Measurements from ENCODE around the gene MAPK9.
A peak's percentile ranks its signal among the peaks of the same experiment; 100 is the strongest.
"Not testable (repeated sequence)": the region's sequence is repeated elsewhere in the genome, so short reads cannot be mapped to it uniquely, and the experiment has no call there.

Gene MAPK9

GRCh38 chr5:180222056-180222455 lies 69.8 kb downstream of the MAPK9 start:
- DNase-seq = no peak

DNA sequence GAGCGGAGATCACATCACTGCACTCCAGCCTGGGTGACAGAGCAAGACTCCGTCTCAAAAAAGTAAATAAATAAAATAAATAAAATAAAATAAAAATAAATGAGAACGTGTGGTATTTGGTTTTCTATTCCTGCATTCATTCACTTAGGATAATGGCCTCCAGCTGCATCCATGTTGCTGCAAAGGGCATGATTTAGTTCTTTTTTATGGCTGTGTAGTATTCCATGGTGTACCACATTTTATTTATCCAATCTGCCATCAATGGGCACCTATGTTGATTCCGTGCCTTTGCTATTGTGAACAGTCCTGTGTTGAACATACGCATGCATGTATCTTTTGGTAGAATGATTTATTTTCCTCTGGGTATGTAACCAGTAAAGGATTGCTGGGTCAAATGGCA lies 74.1 kb downstream of the MAPK9 start:
- no peak for DNase-seq

DNA sequence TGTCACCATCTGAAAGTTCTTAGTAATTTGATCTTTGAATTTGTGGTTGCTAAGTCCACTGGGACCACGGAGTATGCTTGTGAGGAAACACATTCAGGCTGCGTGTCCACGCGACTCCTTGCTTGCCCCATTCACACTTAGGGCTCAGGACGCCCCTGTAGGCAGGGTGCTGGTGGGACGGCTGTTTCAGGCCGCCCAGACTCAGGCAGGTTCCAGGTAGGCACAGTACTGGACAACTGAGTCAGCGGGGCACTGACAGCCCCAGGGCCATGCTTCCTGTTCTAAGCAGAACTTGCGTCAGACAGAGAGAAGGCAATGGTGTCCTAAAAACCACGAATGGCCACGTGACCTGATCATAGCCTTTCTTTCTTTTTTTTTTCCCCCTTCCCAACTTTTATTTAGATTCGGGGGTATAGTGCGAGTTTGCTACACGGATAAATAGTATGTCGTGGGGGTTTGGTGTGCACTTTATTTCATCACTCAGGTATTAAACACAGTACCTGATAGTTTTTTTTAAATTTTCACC lies 75.2 kb downstream of the MAPK9 start:
- no peak for DNase-seq

DNA sequence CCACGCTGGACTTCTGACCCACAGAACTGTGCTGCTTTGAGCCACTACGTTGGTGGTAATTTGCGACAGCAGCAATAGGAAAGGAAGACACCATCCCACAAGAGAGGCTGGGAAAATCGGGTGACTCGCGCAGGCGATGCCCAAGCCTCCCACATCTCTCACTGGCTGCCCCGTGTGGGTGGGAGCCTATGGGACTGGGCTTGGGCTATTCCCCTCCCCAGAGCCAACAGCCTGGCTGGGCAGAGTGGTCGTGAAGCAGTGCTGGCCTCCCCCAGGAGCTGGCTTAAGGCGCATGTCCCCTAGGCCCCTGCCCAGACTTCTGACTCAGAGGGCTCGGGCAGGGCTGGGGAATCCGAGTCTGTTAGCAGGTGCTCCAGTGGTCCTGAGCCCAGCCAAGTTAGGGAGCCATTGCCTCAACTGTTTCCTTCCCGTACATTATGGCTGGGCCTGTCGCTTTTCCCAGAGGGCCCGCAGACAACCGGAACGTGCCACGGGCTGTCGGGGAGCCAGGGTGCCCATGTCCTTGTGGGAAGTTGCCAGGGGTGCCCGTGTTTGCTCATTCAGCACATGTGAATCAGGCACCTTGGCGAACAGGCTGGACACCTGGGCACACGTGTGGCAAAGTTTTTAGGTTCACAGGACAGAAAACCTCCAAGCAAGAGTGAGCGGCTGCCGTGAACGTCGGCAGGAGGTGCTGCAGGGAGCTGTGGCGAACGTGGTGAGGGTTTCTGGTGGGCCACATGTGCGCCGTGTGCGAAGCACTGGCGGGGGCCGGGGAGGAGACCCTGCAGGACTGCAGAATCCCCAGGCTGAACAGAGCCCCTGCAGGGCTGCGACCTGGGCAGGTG lies 75.9 kb downstream of the MAPK9 start:
- no peak for DNase-seq

GRCh38 chr5:180214870-180215770 lies 76.8 kb downstream of the MAPK9 start:
- DNase-seq = no peak

- DNase-seq = no peak
Measured at GRCh38 chr5:180213657-180214207, 78.2 kb downstream of the MAPK9 start.

DNA sequence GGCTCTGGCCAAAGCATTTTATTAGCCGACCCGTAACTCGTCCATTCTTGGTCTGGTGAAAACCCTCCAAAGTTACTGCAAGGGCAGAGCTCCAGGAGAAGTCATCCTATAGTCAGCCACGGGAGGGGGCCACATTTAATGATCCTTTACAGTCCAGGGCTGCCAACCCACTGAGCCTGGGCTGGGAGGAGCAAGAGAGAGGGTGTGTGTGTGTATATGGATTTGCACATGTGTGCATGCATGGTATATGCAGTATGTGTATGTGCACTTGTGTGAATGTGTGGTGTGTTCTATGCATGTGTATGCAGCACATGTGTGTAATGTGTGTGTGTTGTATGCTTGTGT lies 78.7 kb downstream of the MAPK9 start:
- DNase-seq = no peak

DNA sequence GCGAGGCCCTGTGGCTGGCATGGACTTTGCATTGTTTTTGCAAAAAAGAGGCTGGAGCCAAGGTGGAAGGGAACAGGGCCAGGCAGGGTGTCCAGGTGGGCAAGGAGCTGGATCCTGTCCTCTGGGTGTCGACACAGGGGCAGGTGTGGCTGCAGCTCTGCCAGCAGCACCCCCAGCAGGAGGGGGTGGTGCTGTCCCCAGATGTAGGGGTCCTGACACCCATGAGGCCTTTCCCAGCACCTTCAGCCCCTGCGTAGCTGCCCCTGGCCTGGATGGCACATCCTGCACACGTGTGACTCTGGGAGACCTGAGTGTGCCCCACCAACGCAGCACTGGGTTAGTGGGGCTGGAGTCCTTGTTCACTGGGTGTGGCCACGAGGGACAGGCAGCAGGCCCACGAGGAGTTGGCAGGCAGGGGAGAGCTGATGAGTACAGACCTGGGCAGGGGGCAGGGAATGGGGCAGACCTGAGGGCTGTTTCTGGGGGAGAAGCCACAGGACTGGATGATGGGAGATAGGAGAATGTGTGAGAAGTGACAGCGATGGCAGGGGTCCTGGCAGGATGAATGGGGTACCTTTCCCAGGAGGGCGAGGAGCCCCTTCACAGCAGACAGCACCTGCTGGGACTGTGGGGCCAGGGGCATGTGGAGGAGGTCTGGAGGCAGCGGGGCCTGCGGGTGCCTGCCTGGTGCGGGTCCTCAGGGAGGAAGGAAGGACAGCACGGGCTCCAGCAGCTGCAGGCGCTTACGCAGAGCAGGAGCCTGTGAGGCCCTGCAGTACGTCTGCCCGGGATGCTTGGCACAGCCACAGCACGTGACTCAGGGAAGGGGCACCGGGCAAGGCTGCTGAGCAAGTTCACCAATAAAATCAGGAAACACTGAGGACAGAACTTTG lies 79.3 kb downstream of the MAPK9 start:
- no peak for DNase-seq

- DNase-seq = no peak
Measured at GRCh38 chr5:180211761-180212035, 80.2 kb downstream of the MAPK9 start.

DNA sequence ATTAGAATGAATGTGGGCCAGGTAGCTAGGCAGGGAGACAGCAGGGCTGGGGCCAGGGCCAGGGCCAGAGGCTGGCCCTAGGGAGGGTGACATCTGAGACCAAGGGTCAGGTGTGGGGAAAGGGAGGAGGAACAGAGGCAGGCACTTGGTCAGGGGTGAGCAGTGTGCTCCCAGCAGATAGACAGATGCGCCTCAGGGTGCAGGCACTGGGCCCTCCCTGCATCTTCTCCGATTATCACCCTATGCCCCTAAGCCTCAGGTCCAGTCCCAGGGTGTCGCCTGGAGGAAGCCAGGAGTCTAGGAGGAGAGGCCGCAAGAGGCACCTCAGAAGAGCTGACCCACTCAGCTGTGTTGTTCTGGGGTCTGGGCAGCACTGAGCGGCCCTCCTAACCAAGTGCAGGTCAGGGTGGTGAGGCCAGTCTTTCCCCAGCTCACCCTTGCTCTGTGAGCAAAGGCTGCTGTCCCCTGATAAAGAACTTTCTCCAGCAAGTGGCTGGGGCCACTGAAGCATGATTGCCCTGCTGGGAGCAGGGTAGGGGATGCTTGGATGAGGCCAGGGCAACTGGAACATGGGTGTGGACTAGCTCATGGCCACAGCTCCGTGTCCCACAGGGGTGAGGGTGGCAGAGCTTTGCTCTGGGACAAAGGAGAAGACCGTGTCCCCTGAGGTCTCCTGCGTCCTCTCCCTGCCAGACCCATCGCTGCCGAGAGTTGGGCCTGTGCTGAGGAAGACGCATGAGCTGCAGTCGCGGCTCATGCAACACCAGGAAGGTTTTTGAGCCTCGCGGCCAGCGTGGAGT lies 80.7 kb downstream of the MAPK9 start:
- no peak for DNase-seq

DNA sequence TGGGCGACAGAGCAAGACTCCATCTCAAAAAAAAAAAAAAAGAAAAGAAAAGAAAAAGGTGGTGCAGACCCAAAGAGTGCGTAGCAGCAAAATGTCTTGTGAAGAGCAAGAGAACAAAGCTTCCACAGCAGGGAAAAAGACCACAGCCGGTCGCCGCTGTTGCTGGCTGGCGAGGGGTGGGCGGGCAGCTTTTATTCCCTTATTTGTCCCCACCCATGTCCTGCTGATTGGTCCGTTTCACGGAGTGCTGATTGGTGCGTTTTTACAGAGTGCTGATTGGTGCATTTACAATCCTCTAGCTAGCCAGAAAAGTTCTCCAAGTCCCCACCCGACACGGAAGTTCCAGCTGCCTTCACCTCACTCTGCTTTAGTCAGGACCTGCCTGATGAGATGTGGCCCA lies 81.8 kb downstream of the MAPK9 start:
- not testable (repeated sequence) for DNase-seq

DNA sequence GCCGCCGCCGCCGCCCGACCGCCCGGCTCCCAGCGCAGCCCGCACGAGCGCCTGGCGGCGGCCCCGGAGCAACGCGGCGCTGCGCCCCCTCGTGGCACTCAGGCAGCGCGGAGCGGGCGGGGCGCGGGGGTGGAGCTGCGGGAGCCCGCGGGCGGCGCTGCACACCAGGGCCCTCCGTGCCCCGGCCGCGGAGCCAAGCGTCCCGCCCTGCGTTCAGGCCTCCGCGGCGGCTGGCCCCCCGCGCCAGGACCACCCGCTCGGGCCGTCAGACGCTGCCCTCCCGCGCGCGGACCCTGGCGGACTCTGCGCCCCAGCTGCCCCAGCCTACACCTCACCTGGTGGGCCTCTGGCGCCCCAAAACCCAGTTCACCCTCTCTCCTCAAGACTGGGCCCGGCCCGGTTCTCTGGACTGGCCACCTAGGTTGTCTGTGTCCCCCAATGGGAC lies 82.7 kb downstream of the MAPK9 start, which contains the start of gene RASGEF1C:
Gene RASGEF1C (minus strand): TSS at position 75 of the 445 bp plus-strand sequence. CDS start 71,159 bp downstream, outside the sequence.
- DNase-seq = peak in 1 of 2 experiments; percentile 69

GRCh38 chr5:180208435-180209081 lies 83.3 kb downstream of the MAPK9 start:
- no peak for DNase-seq

GRCh38 chr5:180208038-180208434 lies 83.8 kb downstream of the MAPK9 start:
- DNase-seq = no peak

DNA sequence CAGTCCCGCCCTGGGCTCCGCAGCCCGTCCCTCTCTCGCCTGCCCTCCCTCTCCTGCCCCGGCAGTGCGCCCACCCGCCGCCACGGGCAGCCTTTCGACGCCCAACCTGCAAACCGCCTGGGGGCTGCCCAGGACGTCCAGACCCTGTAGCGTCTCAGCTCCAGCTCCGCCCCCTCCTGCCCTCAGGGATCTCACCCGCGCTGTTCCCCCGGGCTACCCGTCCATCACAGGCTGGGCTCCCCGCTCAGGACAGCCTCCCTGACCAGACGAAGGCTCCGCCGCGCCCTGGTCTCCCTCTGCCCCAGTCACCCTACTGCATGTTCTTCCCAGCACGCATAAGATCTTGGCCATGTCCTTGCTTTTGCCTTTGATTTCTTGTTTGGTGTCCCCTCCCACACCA lies 84.3 kb downstream of the MAPK9 start:
- DNase-seq = no peak

DNA sequence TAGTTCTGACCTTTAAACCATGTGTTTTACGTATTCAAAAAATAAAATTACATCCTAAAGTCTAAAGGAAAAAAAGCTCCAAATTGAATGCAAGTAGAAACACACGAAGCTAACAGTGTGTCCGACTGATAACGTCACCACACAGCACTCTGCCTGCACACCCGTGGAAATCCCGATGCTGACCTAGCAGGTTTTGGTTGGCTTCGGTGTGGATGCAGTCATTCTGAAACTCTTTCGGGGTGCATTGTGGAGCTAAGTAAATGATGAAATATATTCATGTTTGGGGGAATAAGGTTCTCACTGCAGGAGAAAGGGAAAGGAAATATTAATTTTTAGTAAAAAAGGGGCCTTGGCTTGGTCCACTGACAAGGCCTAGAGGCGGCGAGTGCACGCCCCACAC lies 84.9 kb downstream of the MAPK9 start:
- DNase-seq = no peak

DNA sequence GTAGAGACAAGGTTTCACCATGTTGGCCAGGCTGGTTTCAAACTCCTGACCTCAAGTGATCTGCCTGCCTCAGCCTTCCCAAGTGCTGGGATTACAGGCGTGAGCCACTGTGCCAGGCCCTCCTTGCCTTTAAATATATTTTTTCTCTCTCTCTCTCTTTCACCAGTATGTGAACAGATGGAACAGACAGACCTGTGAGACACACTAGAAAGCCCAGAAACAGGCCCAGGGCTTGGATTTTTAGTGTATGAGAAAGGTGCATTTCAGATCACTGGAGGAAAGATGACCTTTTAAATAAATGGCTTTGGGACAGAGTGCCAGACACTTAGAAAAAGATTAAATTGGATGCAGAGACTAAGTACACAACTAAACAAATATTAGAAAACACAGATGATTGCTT lies 86.0 kb downstream of the MAPK9 start:
- no peak for DNase-seq

DNA sequence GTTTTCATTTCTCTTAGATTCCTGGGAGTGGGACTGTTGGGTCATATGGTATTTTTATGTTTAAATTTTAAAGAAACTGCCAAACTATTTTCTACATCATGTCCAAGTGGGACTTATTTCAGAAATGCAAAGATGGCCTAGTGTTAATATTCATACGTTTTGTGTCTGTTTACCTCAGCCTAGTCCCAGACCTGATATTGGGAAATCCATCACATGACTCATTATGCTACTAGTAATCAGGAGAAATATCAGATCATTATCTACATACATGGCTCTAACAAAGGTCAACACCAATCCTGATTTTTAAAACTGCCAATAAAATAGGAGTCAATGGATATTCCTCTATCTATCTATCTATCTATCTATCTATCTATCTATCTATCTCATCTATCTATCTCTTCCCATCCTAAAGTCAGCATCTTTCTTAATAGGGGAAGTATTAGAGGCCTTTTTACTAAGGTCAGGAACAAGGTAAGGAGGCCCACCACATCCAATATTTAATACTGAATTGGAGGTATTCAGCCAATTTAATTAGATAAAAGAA lies 87.5 kb downstream of the MAPK9 start:
- no peak for DNase-seq

DNA sequence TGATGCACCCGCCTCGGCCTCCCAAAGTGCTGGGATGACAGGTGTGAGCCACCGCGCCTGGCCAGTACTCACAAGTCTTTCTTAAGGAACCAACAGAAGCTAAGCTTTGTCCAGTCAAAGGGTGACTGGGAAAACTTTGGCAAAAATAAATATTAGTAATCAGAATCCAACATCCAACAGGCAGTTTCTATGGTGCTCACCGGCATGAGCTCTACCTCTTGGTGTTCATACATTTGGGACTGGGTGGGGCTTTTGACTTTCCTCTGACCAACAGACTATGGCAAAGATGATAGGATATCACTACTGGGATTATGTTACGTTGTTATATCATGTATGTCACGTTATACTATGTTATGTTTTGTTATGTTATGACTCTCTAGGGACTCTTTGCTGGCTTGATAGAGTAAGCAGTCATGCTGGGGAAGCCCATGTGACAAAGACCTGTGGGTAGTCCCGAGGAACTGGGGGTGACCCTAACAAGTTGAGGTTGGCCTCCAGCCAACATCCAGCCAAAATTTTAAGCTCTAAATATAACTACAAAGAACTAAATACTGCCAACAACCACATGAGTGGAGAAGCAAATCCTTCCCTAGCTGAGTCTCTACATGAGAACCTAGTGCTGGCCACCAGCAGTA lies 88.8 kb downstream of the MAPK9 start:
- no peak for DNase-seq
